PC-9 (cell line): ENCODE data around the gene STAP1.
"Not testable (repeated sequence)": the region's sequence is repeated elsewhere in the genome, so short reads cannot be mapped to it uniquely, and the experiment has no call there.

Experiments used
- CTCF ChIP-seq: fragments of 200-600 bp; sonication (generic); conservative IDR thresholded peaks from 2 replicates; pipeline ENCODE4 v1.6.1; 2017; ENCODE audit warnings: mixed run types, antibody characterized with exemption, mild to moderate bottlenecking, moderate library complexity
- EZH2 ChIP-seq: fragments of 200-600 bp; sonication (generic); IDR thresholded peaks from 2 replicates; pipeline ENCODE4 v1.8.0; 2017; ENCODE audit warnings: antibody characterized with exemption, low read depth

- not testable (repeated sequence) for TF ChIP-seq CTCF, EZH2
Observed at GRCh38 chr4:67552146-67552792, 6.3 kb upstream of the STAP1 start.
